ENCODE results near the gene SLC25A51. TPM values are rescaled to one million over a fixed set of nuclear protein-coding genes. Genes with fewer than 3 reads are reported as not detected.

Gene SLC25A51
- total RNA-seq, 1 donor from 2014 or later, result 26.0 TPM

GRCh38 chr9:37908698-37909186 is 4.8 kb upstream of the SLC25A51 start:
- Mint-ChIP-seq H3K4me3 (no peak overlapping the region), H3K9me3 (no peaks in the 10 kb centered on the region), H3K4me1 (peaks cover 11% of the 10 kb centered on the region), H3K36me3 (no peaks in the 10 kb centered on the region), H3K27ac (no peak overlapping the region), H3K27me3 (ENCODE audit: low read depth) (no peaks in the 10 kb centered on the region)
- DNase-seq (ENCODE audit: low spot score in 2 of 2, unreplicated experiment in 2 of 2), result no peak
- TF ChIP-seq CTCF (IDR thresholded peaks at IDR 0.05; ENCODE audit: unreplicated experiment), result no peak

GRCh38 chr9:37908283-37908682 is 4.4 kb upstream of the SLC25A51 start:
- no peak for TF ChIP-seq CTCF (IDR thresholded peaks at IDR 0.05; ENCODE audit: unreplicated experiment)
- Mint-ChIP-seq H3K36me3 (no peaks in the 10 kb centered on the region), H3K9me3 (no peaks in the 10 kb centered on the region), H3K27ac (no peak overlapping the region), H3K4me1 (peaks cover 12% of the 10 kb centered on the region), H3K27me3 (ENCODE audit: low read depth) (no peaks in the 10 kb centered on the region), H3K4me3 (no peak overlapping the region)
- DNase-seq (ENCODE audit: low spot score in 2 of 2, unreplicated experiment in 2 of 2), result peak in 1 of 2 experiments; percentile 2

- DNase-seq (ENCODE audit: low spot score in 2 of 2, unreplicated experiment in 2 of 2), result peak in 1 of 2 experiments; percentile 22
- no peaks in the 10 kb centered on the region for H3K36me3 Mint-ChIP-seq
- H3K4me1 Mint-ChIP-seq, result peaks cover 22% of the 10 kb centered on the region
- TF ChIP-seq CTCF (IDR thresholded peaks at IDR 0.05; ENCODE audit: unreplicated experiment), result no peak
- H3K27me3 Mint-ChIP-seq (ENCODE audit: low read depth), result no peaks in the 10 kb centered on the region
- no peak overlapping the region for H3K27ac Mint-ChIP-seq
- no peaks in the 10 kb centered on the region for H3K9me3 Mint-ChIP-seq
- H3K4me3 Mint-ChIP-seq, result peak overlapping the region; percentile 3
Observed at GRCh38 chr9:37906312-37907239, 2.6 kb upstream of the SLC25A51 start.

- Mint-ChIP-seq H3K27me3 (ENCODE audit: low read depth) (no peaks in the 10 kb centered on the region), H3K4me3 (peak overlapping the region; percentile 3), H3K36me3 (peaks cover 1% of the 10 kb centered on the region), H3K9me3 (no peaks in the 10 kb centered on the region), H3K27ac (no peak overlapping the region), H3K4me1 (peaks cover 22% of the 10 kb centered on the region)
- DNase-seq (ENCODE audit: low spot score in 2 of 2, unreplicated experiment in 2 of 2), result peak in 1 of 2 experiments; percentile 29
- TF ChIP-seq CTCF (IDR thresholded peaks at IDR 0.05; ENCODE audit: unreplicated experiment), result no peak
Observed at GRCh38 chr9:37905776-37906175, 1.8 kb upstream of the SLC25A51 start.

- TF ChIP-seq CTCF (IDR thresholded peaks at IDR 0.05; ENCODE audit: unreplicated experiment), result no peak
- peak overlapping the region; percentile 93 for H3K27ac Mint-ChIP-seq
- peak overlapping the region; percentile 84 for H3K4me3 Mint-ChIP-seq
- H3K9me3 Mint-ChIP-seq, result no peaks in the 10 kb centered on the region
- peaks cover 22% of the 10 kb centered on the region for H3K4me1 Mint-ChIP-seq
- DNase-seq (ENCODE audit: low spot score in 2 of 2, unreplicated experiment in 2 of 2), result no peak
- H3K27me3 Mint-ChIP-seq (ENCODE audit: low read depth), result no peaks in the 10 kb centered on the region
- peaks cover 3% of the 10 kb centered on the region for H3K36me3 Mint-ChIP-seq
Observed at GRCh38 chr9:37905131-37905505, 1.2 kb upstream of the SLC25A51 start.
